Chondrocyte (in vitro differentiated cells): ENCODE data around the gene GRXCR1. TPM values are rescaled to one million over a fixed set of nuclear protein-coding genes. Genes with fewer than 3 reads are reported as not detected.

Experiments used
- DNase-seq: peaks from one replicate; pipeline ENCODE4 v3.0.0; 2021; ENCODE audit warnings: mixed read lengths, low spot score
- H3K27ac Mint-ChIP-seq: one replicate; pipeline ENCODE4 v1.8.0; 2021; ENCODE audit warnings: mild to moderate bottlenecking, moderate library complexity, mixed read lengths; ENCODE audit not compliant: unreplicated experiment
- H3K27me3 Mint-ChIP-seq: 2 replicates; pipeline ENCODE4 v1.8.0; 2021; ENCODE audit warnings: low read depth, mixed read lengths
- H3K36me3 Mint-ChIP-seq: 2 replicates; pipeline ENCODE4 v1.8.0; 2021; ENCODE audit warnings: low read depth, mixed read lengths
- H3K4me1 Mint-ChIP-seq: 2 replicates; pipeline ENCODE4 v1.8.0; 2021; ENCODE audit warnings: low read depth, mild to moderate bottlenecking, mixed read lengths
- H3K4me3 Mint-ChIP-seq: one replicate; pipeline ENCODE4 v1.8.0; 2021; ENCODE audit warnings: mild to moderate bottlenecking, moderate library complexity, mixed read lengths; ENCODE audit not compliant: unreplicated experiment
- H3K9me3 Mint-ChIP-seq: 2 replicates; pipeline ENCODE4 v1.8.0; 2021; ENCODE audit warnings: low read depth, mixed read lengths
- CTCF ChIP-seq: fragments of 200-600 bp; sonication (generic); IDR thresholded peaks from 2 replicates; pipeline ENCODE4 v1.5.0; 2021; ENCODE audit warnings: antibody characterized with exemption, mild to moderate bottlenecking, moderate library complexity
- total RNA-seq: library from RNA; stranded (reverse); gene quantifications from 3 replicates; pipeline ENCODE4 v1.2.1, GENCODE V29; 2021

Gene GRXCR1
- total RNA-seq, 1 donor from 2014 or later: not detected

GRCh38 chr4:42891644-42892043 lies 869 bp upstream of the GRXCR1 start:
- peaks cover 12% of the 10 kb centered on the region for H3K9me3 Mint-ChIP-seq
- H3K4me1 Mint-ChIP-seq: no peaks in the 10 kb centered on the region
- H3K36me3 Mint-ChIP-seq: no peaks in the 10 kb centered on the region
- no peak overlapping the region for H3K27ac Mint-ChIP-seq
- TF ChIP-seq CTCF: no peak
- peaks cover 4% of the 10 kb centered on the region for H3K27me3 Mint-ChIP-seq
- DNase-seq: no peak
- no peak overlapping the region for H3K4me3 Mint-ChIP-seq

- H3K4me3 Mint-ChIP-seq: no peak overlapping the region
- H3K27ac Mint-ChIP-seq: no peak overlapping the region
- TF ChIP-seq CTCF: no peak
- H3K4me1 Mint-ChIP-seq: no peaks in the 10 kb centered on the region
- no peaks in the 10 kb centered on the region for H3K9me3 Mint-ChIP-seq
- H3K36me3 Mint-ChIP-seq: no peaks in the 10 kb centered on the region
- DNase-seq: no peak
- H3K27me3 Mint-ChIP-seq: peaks cover 4% of the 10 kb centered on the region
Observed at GRCh38 chr4:42895452-42895851, 2.9 kb downstream of the GRXCR1 start.

- Mint-ChIP-seq H3K4me1 (no peaks in the 10 kb centered on the region), H3K27me3 (no peaks in the 10 kb centered on the region), H3K4me3 (no peak overlapping the region), H3K9me3 (peaks cover 6% of the 10 kb centered on the region), H3K27ac (no peak overlapping the region), H3K36me3 (no peaks in the 10 kb centered on the region)
- DNase-seq: no peak
- no peak for TF ChIP-seq CTCF
Observed at GRCh38 chr4:42904986-42905385, 12.5 kb downstream of the GRXCR1 start.

- Mint-ChIP-seq H3K4me1 (no peaks in the 10 kb centered on the region), H3K36me3 (no peaks in the 10 kb centered on the region), H3K9me3 (peaks cover 6% of the 10 kb centered on the region), H3K27ac (no peak overlapping the region), H3K27me3 (no peaks in the 10 kb centered on the region), H3K4me3 (no peak overlapping the region)
- no peak for TF ChIP-seq CTCF
- DNase-seq: no peak
Observed at GRCh38 chr4:42905591-42905990, 13.1 kb downstream of the GRXCR1 start.

DNA sequence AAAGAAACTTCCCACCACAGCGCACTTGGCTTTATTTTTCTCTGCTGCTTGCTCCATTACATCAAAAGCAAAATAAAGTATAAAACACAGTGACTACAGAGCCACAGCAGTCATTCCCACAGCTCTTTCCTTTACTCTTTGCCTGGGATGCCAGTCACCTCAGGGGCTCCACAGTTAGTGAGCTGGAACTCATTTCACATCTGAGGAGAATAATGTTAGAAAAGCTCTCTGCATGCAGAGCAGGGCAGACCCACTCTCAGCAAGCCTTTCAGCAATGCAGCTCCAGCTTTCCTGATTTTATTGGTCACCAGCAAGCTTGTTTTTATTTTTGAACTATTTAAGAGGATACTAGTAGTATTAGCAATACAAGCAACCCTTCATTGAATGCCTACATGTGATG lies 13.8 kb downstream of the GRXCR1 start:
- Mint-ChIP-seq H3K4me1 (no peaks in the 10 kb centered on the region), H3K27ac (no peak overlapping the region), H3K36me3 (no peaks in the 10 kb centered on the region), H3K27me3 (no peaks in the 10 kb centered on the region), H3K9me3 (peaks cover 1% of the 10 kb centered on the region), H3K4me3 (no peak overlapping the region)
- no peak for TF ChIP-seq CTCF
- DNase-seq: no peak
